Motor neuron (in vitro differentiated cells): ENCODE measurements around the gene ZNG1F. TPM values are rescaled to one million over a fixed set of nuclear protein-coding genes. Genes with fewer than 3 reads are reported as not detected.
A peak's percentile ranks its signal among the peaks of the same experiment; 100 is the strongest.
"Not testable (repeated sequence)": the region's sequence is repeated elsewhere in the genome, so short reads cannot be mapped to it uniquely, and the experiment has no call there.

Experiments used
- ATAC-seq, 8 experiments: fragments of 200-7000 bp; cut with Tn5 transposase; replicated peaks in 6 of 8; 2 replicates each; pipeline ENCODE4 v1.8.0; 2021; ENCODE audit warnings: mild to moderate bottlenecking in 8 of 8, moderate library complexity in 8 of 8
- H3K27ac ChIP-seq, 2 donors: fragments of 250-450 bp; sonication (Bioruptor Pico); 2 replicates each; pipeline ENCODE4 v1.9.0; 2021; ENCODE audit warnings: antibody characterized with exemption in 2 of 2, mild to moderate bottlenecking in 2 of 2, moderate library complexity in 1 of 2
- H3K4me1 ChIP-seq, 2 donors: fragments of 250-450 bp; sonication (Bioruptor Pico); replicated peaks in 1 of 2; 2 replicates each; pipeline ENCODE4 v1.6.1; 2021; ENCODE audit warnings: antibody characterized with exemption in 2 of 2, mild to moderate bottlenecking in 2 of 2, moderate library complexity in 1 of 2
- H3K4me3 ChIP-seq, 5 donors: fragments of 250-450 bp; sonication (Bioruptor Pico); 2 replicates each; pipeline ENCODE4 v1.9.0; 2021; ENCODE audit warnings: antibody characterized with exemption in 5 of 5, mild to moderate bottlenecking in 5 of 5, moderate library complexity in 4 of 5
- WGBS, 10 experiments: fragments of 450-650 bp; shearing (Covaris generic); methylation state at CpG; one replicate each; pipeline ENCODE4 v1.0.0; 2022; 5-methylcytosine and 5-hydroxymethylcytosine counted together
- in situ Hi-C, 9 experiments: fragments of 400-800 bp; cut with MboI; loops; one replicate each; pipeline ENCODE4 v1.15.0; 2021; ENCODE audit warnings: low sequenced_read_pairs in 9 of 9, low pct_unique_long_range_greater_than_20kb in 2 of 9; ENCODE audit not compliant: unreplicated experiment in 9 of 9
- total RNA-seq, 8 experiments: library from RNA; unstranded; fragments of 300-600 nt; gene quantifications; 2 replicates each; pipeline versions ENCODE4 v1.2.3 to v1.2.4, GENCODE V29; 2022

ZNG1F gene
- total RNA-seq, 8 experiments from 2014 or later, result 7.9 to 29.0 (median 17.0) TPM

DNA sequence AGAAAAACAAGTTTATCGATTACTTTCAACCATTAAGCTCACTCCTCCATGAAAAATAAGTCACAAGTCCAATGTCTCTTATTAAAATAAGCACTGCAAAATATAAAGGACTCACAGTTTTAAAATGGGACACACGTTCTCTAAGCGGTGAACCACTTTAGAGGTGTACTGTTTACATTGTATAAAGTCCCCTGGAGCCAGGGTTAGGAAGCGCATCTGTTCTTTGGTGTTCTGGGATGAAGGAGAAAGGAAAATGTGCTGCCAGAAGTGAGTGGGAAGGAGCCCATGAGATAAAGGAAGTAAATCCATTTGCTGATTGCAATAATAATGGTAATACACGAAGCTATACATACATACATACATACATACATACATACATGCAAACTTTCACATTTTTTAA is 101.2 kb downstream of the ZNG1F start:
- WGBS, 10 experiments, result 0% methylated on average over 1 of the region's 5 CpGs; no CpG with 5 or more reads in 6 of the 10 experiments
- in situ Hi-C loops, H3K4me3 ChIP-seq, H3K27ac ChIP-seq, H3K4me1 ChIP-seq: not testable (repeated sequence)
- ATAC-seq, result peak in 3 of 8 experiments; percentile 12 to 41 (median 14)

DNA sequence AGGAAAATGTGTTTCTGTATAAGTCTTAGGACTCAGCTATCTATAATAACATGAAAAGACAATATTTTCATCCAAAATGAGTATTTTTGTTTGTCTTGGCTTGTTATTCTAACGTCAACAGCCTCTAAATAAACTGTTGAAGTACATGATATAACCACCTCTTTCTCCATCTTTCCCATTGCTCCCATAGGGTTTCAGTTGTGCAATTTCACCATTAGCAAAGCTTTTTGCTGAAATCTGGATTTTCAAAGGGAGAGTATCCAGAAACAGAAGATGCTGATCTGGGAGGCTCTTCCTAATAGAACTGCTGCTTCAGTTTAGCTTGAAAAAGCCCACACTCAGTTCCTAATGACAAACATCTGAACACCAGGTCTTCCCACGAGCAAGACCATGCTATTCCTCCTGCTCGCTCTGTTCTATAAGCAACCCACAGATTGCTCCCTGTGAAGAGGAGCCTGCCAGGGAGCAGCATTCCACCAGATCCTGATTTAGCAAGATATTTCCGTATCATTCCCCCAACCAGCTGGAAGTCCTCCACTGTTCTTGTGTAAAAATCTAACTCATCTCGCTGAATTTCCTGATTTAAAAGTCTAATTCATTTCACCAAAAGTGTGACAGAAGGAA is 101.8 kb downstream of the ZNG1F start:
- H3K27ac ChIP-seq, in situ Hi-C loops, ATAC-seq, H3K4me3 ChIP-seq, H3K4me1 ChIP-seq: not testable (repeated sequence)
- WGBS, 10 experiments, result 40 to 100% (median 78%) methylated on average over 1 to 2 of the region's 5 CpGs; no CpG with 5 or more reads in 4 of the 10 experiments

DNA sequence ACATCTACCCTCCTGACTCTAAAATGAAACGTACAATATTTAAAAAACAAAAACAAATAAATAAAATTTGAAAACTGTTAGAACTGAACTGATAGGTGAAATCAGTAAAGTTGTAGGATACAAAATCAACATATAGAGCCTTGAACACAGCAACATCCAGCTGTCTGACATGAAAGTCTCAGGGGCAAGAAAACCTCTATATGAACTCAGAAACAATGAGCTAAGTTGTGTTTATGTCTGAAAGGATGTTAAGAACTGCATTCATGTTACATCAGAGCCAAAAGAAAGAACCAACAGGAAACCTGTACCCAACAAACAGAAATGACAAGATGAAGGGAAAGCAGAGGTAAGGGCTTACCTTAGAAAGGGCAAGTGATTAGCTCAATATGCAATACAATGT is 102.4 kb downstream of the ZNG1F start:
- ATAC-seq, in situ Hi-C loops, H3K27ac ChIP-seq, H3K4me1 ChIP-seq, H3K4me3 ChIP-seq: not testable (repeated sequence)
- 20% methylated on average over 1 of the region's 1 CpG; no CpG with 5 or more reads in 9 of the 10 experiments for WGBS, 10 experiments

DNA sequence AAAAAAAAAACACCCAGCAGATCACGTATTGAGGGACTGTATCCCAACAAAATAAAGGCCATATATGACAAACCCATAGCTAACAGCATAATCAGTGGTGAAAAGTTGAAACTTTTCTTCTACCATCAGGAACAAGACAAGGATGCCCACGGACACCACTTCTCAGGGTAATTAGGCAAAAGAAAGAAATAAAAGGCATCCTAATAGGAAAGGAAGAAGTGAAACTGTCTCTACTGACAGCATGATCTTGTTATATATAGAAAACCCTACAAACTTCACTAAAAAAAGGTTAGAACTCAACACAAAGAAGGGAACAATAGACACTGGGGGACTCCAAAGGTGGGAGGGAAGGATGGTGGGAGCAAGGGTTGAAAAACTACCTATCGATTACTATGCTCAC is 102.9 kb downstream of the ZNG1F start:
- 0 to 67% (median 55%) methylated on average over 1 to 3 of the region's 3 CpGs; no CpG with 5 or more reads in 4 of the 10 experiments for WGBS, 10 experiments
- H3K27ac ChIP-seq, in situ Hi-C loops, ATAC-seq, H3K4me3 ChIP-seq, H3K4me1 ChIP-seq: not testable (repeated sequence)

DNA sequence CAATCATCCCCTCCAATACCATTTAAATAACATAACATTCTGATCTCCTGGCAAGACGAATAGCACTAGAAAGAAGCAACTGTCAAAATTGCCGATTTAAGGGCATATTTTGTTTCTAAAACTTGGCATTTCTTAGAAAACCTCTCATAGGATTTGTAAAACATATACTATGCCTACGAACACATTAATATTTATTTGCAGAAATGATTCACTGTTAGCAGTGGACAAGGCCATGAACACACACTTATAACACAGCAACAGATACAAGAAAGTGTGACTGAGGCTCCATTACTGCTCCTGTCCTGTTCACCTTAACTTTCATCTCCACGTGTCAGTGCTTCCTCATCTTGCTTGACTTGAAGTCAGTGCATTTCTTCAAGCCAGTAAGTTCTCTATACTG is 106.8 kb downstream of the ZNG1F start:
- in situ Hi-C loops, result not testable (repeated sequence)
- WGBS, 10 experiments, result 20 to 100% (median 50%) methylated on average over 1 to 2 of the region's 4 CpGs; no CpG with 5 or more reads in 5 of the 10 experiments

More for the DNA sequence above, 106.8 kb downstream of the ZNG1F start:
- not testable (repeated sequence) for H3K27ac ChIP-seq, H3K4me3 ChIP-seq, H3K4me1 ChIP-seq, ATAC-seq

Other genes with a start within 250 kb of the ZNG1F start
- gene FOXD4L6, start 60.6 kb downstream of the ZNG1F start, total RNA-seq, result 1 to 10 TPM in 2 of 8 experiments, under 1 TPM in 4, not detected in 2; 0.15 to 1.2 (median 0.46) TPM